H9 (cell line): ENCODE measurements around the gene ONECUT3. TPM values are rescaled to one million over a fixed set of nuclear protein-coding genes. Genes with fewer than 3 reads are reported as not detected.

Experiments
- DNase-seq: peaks from one replicate; pipeline ENCODE4 v3.0.0-alpha.2; 2017
- H2AFZ ChIP-seq: one replicate; pipeline ENCODE4 v1.6.1; 2013; ENCODE audit warnings: mild to moderate bottlenecking, low read length, control low read depth, moderate library complexity
- H2AK5ac ChIP-seq: 2 replicates; pipeline ENCODE4 v1.6.1; 2013; ENCODE audit warnings: low read length, control low read depth, mixed read lengths; ENCODE audit not compliant: insufficient read length
- H2BK120ac ChIP-seq: one replicate; pipeline ENCODE4 v1.6.1; 2013; ENCODE audit warnings: low read depth, mild to moderate bottlenecking, low read length, control low read depth, inconsistent platforms; ENCODE audit not compliant: poor library complexity, severe bottlenecking
- H2BK12ac ChIP-seq: 2 replicates; pipeline ENCODE4 v1.6.1; 2013; ENCODE audit warnings: low read length, control low read depth, mixed read lengths, low read depth; ENCODE audit not compliant: insufficient read length
- H2BK15ac ChIP-seq: 2 replicates; pipeline ENCODE4 v1.6.1; 2013; ENCODE audit warnings: low read depth, low read length, control low read depth
- H2BK20ac ChIP-seq: one replicate; pipeline ENCODE4 v1.6.1; 2013; ENCODE audit warnings: low read depth, mild to moderate bottlenecking, low read length, control low read depth, inconsistent platforms; ENCODE audit not compliant: poor library complexity, severe bottlenecking
- H2BK5ac ChIP-seq: 2 replicates; pipeline ENCODE4 v1.6.1; 2013; ENCODE audit warnings: low read length, control low read depth, mixed read lengths; ENCODE audit not compliant: insufficient read length
- H3K14ac ChIP-seq: 2 replicates; pipeline ENCODE4 v1.6.1; 2013; ENCODE audit warnings: low read length, control low read depth; ENCODE audit not compliant: insufficient read depth
- H3K18ac ChIP-seq: 2 replicates; pipeline ENCODE4 v1.6.1; 2013; ENCODE audit warnings: low read depth, mild to moderate bottlenecking, mixed read lengths, low read length, control low read depth; ENCODE audit not compliant: insufficient read length
- H3K23ac ChIP-seq: 2 replicates; pipeline ENCODE4 v1.6.1; 2013; ENCODE audit warnings: low read length, control low read depth, mixed read lengths, low read depth; ENCODE audit not compliant: insufficient read length
- H3K23me2 ChIP-seq: 2 replicates; pipeline ENCODE4 v1.6.1; 2013; ENCODE audit warnings: low read depth, mild to moderate bottlenecking, mixed read lengths, low read length, control low read depth; ENCODE audit not compliant: insufficient read length, poor library complexity, severe bottlenecking
- H3K27ac ChIP-seq: 2 replicates; pipeline ENCODE4 v1.5.1; 2013; ENCODE audit warnings: low read length, control low read depth, mixed read lengths, low read depth; ENCODE audit not compliant: insufficient read length
- H3K27me3 ChIP-seq: 2 replicates; pipeline ENCODE4 v1.6.1; 2013; ENCODE audit warnings: low read length, control low read depth, inconsistent platforms; ENCODE audit not compliant: insufficient read depth
- H3K4ac ChIP-seq: 2 replicates; pipeline ENCODE4 v1.6.1; 2013; ENCODE audit warnings: low read depth, mild to moderate bottlenecking, control low read depth, inconsistent platforms, low read length, moderate library complexity
- H3K4me1 ChIP-seq: 2 replicates; pipeline ENCODE4 v1.6.1; 2013; ENCODE audit warnings: low read length, control low read depth, inconsistent platforms; ENCODE audit not compliant: insufficient read depth
- H3K4me2 ChIP-seq: 2 replicates; pipeline ENCODE4 v1.6.1; 2013; ENCODE audit warnings: low read length, control low read depth, mixed read lengths; ENCODE audit not compliant: insufficient read length, insufficient read depth
- H3K56ac ChIP-seq: 2 replicates; pipeline ENCODE4 v1.6.1; 2013; ENCODE audit warnings: low read depth, mild to moderate bottlenecking, mixed read lengths, low read length, control low read depth; ENCODE audit not compliant: insufficient read length
- H3K79me1 ChIP-seq: 2 replicates; pipeline ENCODE4 v1.6.1; 2013; ENCODE audit warnings: low read depth, mild to moderate bottlenecking, moderate library complexity, low read length, control low read depth, inconsistent platforms; ENCODE audit not compliant: insufficient read depth, poor library complexity, severe bottlenecking
- H3K79me2 ChIP-seq: 2 replicates; pipeline ENCODE4 v1.6.1; 2013; ENCODE audit warnings: low read length, control low read depth, inconsistent platforms; ENCODE audit not compliant: insufficient read depth
- H3K9ac ChIP-seq: 2 replicates; pipeline ENCODE4 v1.6.1; 2013; ENCODE audit warnings: low read length, control low read depth, mixed read lengths; ENCODE audit not compliant: insufficient read length; ENCODE audit errors: extremely low read depth
- H3K9me3 ChIP-seq: one replicate; pipeline ENCODE4 v1.6.1; 2013; ENCODE audit warnings: low read depth, low read length, inconsistent platforms; ENCODE audit not compliant: control insufficient read depth
- H3T11ph ChIP-seq: one replicate; pipeline ENCODE4 v1.6.1; 2013; ENCODE audit warnings: mild to moderate bottlenecking, low read length, control low read depth, inconsistent platforms
- H4K20me1 ChIP-seq: one replicate; pipeline ENCODE4 v1.6.1; 2013; ENCODE audit not compliant: control insufficient read depth, insufficient read length, insufficient read depth
- H4K5ac ChIP-seq: 2 replicates; pipeline ENCODE4 v1.6.1; 2013; ENCODE audit warnings: low read depth, mild to moderate bottlenecking, mixed read lengths, low read length, control low read depth; ENCODE audit not compliant: insufficient read length
- H4K8ac ChIP-seq: replicated peaks from 2 replicates; pipeline ENCODE4 v1.6.1; 2013; ENCODE audit warnings: low read length, control low read depth, mixed read lengths, low read depth; ENCODE audit not compliant: insufficient read length
- H4K91ac ChIP-seq: 2 replicates; pipeline ENCODE4 v1.6.1; 2013; ENCODE audit warnings: low read depth, mild to moderate bottlenecking, moderate library complexity, mixed read lengths, low read length, control low read depth; ENCODE audit not compliant: insufficient read length
- H3K27ac Mint-ChIP-seq, 3 experiments: 2 replicates in 2 of 3; 3 replicates in 1 of 3; pipeline ENCODE4 v1.8.0; 2020 to 2021; ENCODE audit warnings: mixed read lengths in 3 of 3, mild to moderate bottlenecking in 1 of 3, moderate library complexity in 1 of 3
- H3K27me3 Mint-ChIP-seq: 2 replicates; pipeline ENCODE4 v1.8.0; 2021; ENCODE audit warnings: low read depth, mild to moderate bottlenecking, moderate library complexity, mixed read lengths
- H3K36me3 Mint-ChIP-seq, 3 experiments: 2 replicates in 2 of 3; 3 replicates in 1 of 3; pipeline ENCODE4 v1.8.0; 2020 to 2021; ENCODE audit warnings: low read depth in 3 of 3, mixed read lengths in 3 of 3; ENCODE audit not compliant: insufficient read depth in 1 of 3
- H3K4me1 Mint-ChIP-seq, 2 experiments: 2 replicates each; pipeline ENCODE4 v1.8.0; 2020; ENCODE audit warnings: mixed read lengths in 2 of 2
- H3K4me3 Mint-ChIP-seq, 2 experiments: 2 replicates in 1 of 2; 3 replicates in 1 of 2; pipeline ENCODE4 v1.8.0; 2020 to 2021; ENCODE audit warnings: mild to moderate bottlenecking in 2 of 2, mixed read lengths in 2 of 2, moderate library complexity in 1 of 2
- H3K9me3 Mint-ChIP-seq, 2 experiments: 2 replicates in 1 of 2; 3 replicates in 1 of 2; pipeline ENCODE4 v1.8.0; 2020; ENCODE audit warnings: mild to moderate bottlenecking in 2 of 2, mixed read lengths in 2 of 2, moderate library complexity in 1 of 2
- WGBS: extraction: QIAGEN DNeasy Blood & Tissue Kit; methylation state at CpG from one replicate; pipeline ENCODE4 v1.1.7; 2013; ENCODE audit warnings: missing lambda C conversion rate, low lambda C conversion rate, mixed read lengths; ENCODE audit not compliant: insufficient read length; ENCODE audit errors: extremely low coverage; 5-methylcytosine and 5-hydroxymethylcytosine counted together
- total RNA-seq: library from RNA; stranded (reverse); gene quantifications from 2 replicates; pipeline ENCODE4 v1.2.1, GENCODE V29; 2021
- TF ChIP-seq, protein P1 (sequence below): fragments of 200-600 bp; sonication (generic); conservative IDR thresholded peaks from 3 replicates; pipeline ENCODE4 v1.8.0; 2021; ENCODE audit warnings: antibody characterized with exemption, mild to moderate bottlenecking

The ONECUT3 gene
- total RNA-seq, 1 experiment from 2014 or later = 0.04 TPM

DNA sequence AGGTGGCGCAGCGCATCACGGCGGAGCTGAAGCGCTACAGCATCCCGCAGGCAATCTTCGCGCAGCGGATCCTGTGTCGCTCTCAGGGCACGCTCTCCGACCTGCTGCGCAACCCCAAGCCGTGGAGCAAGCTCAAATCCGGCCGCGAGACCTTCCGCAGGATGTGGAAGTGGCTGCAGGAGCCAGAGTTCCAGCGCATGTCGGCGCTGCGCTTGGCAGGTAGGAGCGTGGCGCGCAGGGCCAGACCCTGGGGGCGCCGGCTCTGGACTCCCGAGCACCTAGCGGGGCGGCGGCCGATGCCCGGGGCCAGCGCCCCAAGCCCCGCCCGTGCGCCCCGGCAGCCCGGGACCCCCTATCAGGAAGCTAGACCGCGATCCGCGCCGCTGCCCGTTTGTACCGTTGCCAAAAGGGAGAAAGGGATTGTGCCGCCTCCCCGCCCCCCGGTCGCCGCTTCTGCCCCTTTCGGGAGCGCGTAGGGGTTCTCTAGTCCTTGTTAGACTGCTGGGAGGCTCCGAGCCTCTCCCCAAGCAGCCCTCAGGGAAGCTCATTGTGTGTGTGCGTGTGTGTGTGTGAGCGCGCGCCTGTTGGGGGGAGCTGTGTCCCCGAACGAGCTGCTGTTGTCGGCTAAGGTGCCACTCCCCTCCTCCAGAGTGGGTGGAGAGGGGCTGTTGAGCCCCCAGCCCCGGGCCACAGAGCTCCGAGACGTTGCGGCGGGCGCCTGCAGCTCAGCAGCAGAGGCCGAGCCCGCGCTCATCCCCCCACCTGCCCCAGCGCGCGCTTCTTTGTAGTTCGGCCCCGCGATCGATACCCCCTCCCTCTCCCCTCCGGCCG, 1.5 kb downstream of the ONECUT3 start:
- no CpG with 5 or more reads among the region's 80 CpGs for WGBS
- no peaks in the 10 kb centered on the region for H4K20me1 ChIP-seq
- no peaks in the 10 kb centered on the region; a peak in 1 of 7 replicates for H3K36me3 Mint-ChIP-seq
- peaks cover 90% of the 10 kb centered on the region for H3K27me3 Mint-ChIP-seq
- H2BK20ac ChIP-seq = no peak overlapping the region
- no peak overlapping the region for H2BK12ac ChIP-seq
- no peak overlapping the region for H3K27ac Mint-ChIP-seq
- peaks cover 90% of the 10 kb centered on the region for H3K27me3 ChIP-seq
- H3K27ac ChIP-seq = no peak overlapping the region
- no peak overlapping the region for H2AK5ac ChIP-seq
- H3K18ac ChIP-seq = no peak overlapping the region
- no peaks in the 10 kb centered on the region for H3K23me2 ChIP-seq
- no peak for DNase-seq
- H3K9ac ChIP-seq = no peak overlapping the region
- no peak overlapping the region for H4K5ac ChIP-seq
- no peak overlapping the region for H3T11ph ChIP-seq
- H2AFZ ChIP-seq = no peak overlapping the region
- no peaks in the 10 kb centered on the region for H3K9me3 ChIP-seq
- H3K4me2 ChIP-seq = no peak overlapping the region
- peaks cover 2 to 6% of the 10 kb centered on the region in 2 experiments; a peak in 4 of 5 replicates for H3K9me3 Mint-ChIP-seq
- H3K14ac ChIP-seq = no peak overlapping the region
- H3K4me1 ChIP-seq = no peaks in the 10 kb centered on the region
- H2BK120ac ChIP-seq = no peak overlapping the region
- peak overlapping the region in 1 of 2 experiments; percentile 53; a peak in 2 of 5 replicates for H3K4me3 Mint-ChIP-seq
- H4K91ac ChIP-seq = no peak overlapping the region
- no peak overlapping the region for H2BK15ac ChIP-seq
- H3K4me1 Mint-ChIP-seq = peaks cover 2 to 28% of the 10 kb centered on the region in 2 experiments
- no peak overlapping the region for H3K4ac ChIP-seq
- no peak overlapping the region for H2BK5ac ChIP-seq
- H3K56ac ChIP-seq = no peak overlapping the region
- no peak overlapping the region for H3K23ac ChIP-seq
- H3K79me2 ChIP-seq = no peaks in the 10 kb centered on the region
- H4K8ac ChIP-seq = no peak overlapping the region
- TF ChIP-seq, protein P1, sequence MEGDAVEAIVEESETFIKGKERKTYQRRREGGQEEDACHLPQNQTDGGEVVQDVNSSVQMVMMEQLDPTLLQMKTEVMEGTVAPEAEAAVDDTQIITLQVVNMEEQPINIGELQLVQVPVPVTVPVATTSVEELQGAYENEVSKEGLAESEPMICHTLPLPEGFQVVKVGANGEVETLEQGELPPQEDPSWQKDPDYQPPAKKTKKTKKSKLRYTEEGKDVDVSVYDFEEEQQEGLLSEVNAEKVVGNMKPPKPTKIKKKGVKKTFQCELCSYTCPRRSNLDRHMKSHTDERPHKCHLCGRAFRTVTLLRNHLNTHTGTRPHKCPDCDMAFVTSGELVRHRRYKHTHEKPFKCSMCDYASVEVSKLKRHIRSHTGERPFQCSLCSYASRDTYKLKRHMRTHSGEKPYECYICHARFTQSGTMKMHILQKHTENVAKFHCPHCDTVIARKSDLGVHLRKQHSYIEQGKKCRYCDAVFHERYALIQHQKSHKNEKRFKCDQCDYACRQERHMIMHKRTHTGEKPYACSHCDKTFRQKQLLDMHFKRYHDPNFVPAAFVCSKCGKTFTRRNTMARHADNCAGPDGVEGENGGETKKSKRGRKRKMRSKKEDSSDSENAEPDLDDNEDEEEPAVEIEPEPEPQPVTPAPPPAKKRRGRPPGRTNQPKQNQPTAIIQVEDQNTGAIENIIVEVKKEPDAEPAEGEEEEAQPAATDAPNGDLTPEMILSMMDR = no peak
- no peaks in the 10 kb centered on the region for H3K79me1 ChIP-seq
